Tongue (tissue), 3 donors: ENCODE measurements around the gene SLC2A8. TPM values are rescaled to one million over a fixed set of nuclear protein-coding genes. Genes with fewer than 3 reads are reported as not detected.

ENCODE experiments used
- DNase-seq: peaks from one replicate; pipeline ENCODE4 v3.0.0-alpha.2; 2015
- small RNA-seq: library from RNA; depleted of rRNA; stranded (forward); fragments of <200 nt; gene quantifications from one replicate; pipeline ENCODE3, GENCODE V24; 2014; ENCODE audit warnings: low replicate concordance
- total RNA-seq: library from RNA; depleted of rRNA; stranded (reverse); fragments of >200 nt; gene quantifications from one replicate; pipeline ENCODE4 v1.2.3, GENCODE V29; 2014

SLC2A8 gene
- total RNA-seq, 1 donor from 2014 or later = 27.9 TPM

GRCh38 chr9:127457191-127457878, 60.4 kb downstream of the SLC2A8 start:
- peak; percentile 17 for DNase-seq

Small RNA genes lying within 50 kb of the gene (small RNA-seq; reads per million reads assigned to genes)
- 151 reads per million, percentile 97 among the genes with 10 or more reads in this experiment for gene SNORA65

Other genes starting within 250 kb of the SLC2A8 start
- gene GARNL3, start 132.4 kb upstream of the SLC2A8 start, total RNA-seq = 32.9 TPM
- 10.1 TPM for gene ZNF79, start 27.2 kb downstream of the SLC2A8 start, total RNA-seq
- gene RPL12, start 54.2 kb downstream of the SLC2A8 start, total RNA-seq = 875 TPM
- 15.9 TPM for gene LRSAM1, start 54.3 kb downstream of the SLC2A8 start, total RNA-seq
- 12.8 TPM for gene STXBP1, start 215.1 kb downstream of the SLC2A8 start, total RNA-seq